ENCODE data around the gene KCNE1. TPM values are rescaled to one million over a fixed set of nuclear protein-coding genes. Genes with fewer than 3 reads are reported as not detected.
A peak's percentile ranks its signal among the peaks of the same experiment; 100 is the strongest.

KCNE1 gene
- total and polyA plus RNA-seq, 2 donors from 2014 or later, result 2.5 to 4.4 TPM

DNA sequence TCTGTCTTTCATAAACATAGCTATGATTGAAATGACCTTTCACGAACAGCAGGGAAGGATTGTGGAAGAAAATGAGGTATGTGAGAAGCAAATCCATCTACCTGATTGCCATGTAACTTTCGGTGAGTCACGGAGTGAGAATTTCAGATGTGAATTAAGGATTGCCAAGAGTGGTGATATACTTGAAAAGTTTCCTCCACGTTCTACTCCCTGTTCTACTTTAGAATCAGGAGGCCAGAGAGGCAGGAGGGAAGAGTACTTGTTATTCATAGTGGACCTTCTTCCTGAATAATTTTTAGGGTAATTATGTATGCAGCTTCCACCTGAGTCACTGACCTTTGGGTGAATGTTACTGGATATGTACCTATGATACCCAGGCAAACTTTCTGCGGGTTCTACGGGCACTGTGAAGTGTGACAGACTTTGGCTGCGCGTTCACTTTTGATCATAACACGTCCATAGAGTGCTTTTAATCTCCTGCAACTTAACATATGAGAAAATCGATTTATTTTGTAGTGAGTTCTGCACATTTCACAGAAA is 2.6 kb upstream of the KCNE1 start:
- Histone ChIP-seq H3K4me1 (ENCODE audit: control insufficient read depth in 2 of 3, insufficient read depth in 2 of 3, low read depth in 1 of 3, low read length in 3 of 3) (peaks cover 0 to 5% (median 0%) of the 10 kb centered on the region in 3 donors), H3K9ac (ENCODE audit: low read length in 3 of 3) (no peak overlapping the region), H3K4me3 (ENCODE audit: low read length in 3 of 3) (no peak overlapping the region), H3K27ac (ENCODE audit: low read depth in 2 of 2, low read length in 2 of 2) (peak overlapping the region in 1 of 2 donors; percentile 7), H3K27me3 (ENCODE audit: control insufficient read depth, insufficient read depth, low read length) (no peaks in the 10 kb centered on the region), H3K9me3 (ENCODE audit: control insufficient read depth in 2 of 3, insufficient read depth in 1 of 3, low read length in 3 of 3) (no peaks in the 10 kb centered on the region), H3K36me3 (ENCODE audit: control insufficient read depth in 2 of 3, insufficient read depth in 3 of 3, low read length in 3 of 3) (peaks cover 0 to 18% (median 11%) of the 10 kb centered on the region in 3 donors)
- FAIRE-seq (no peak), DNase-seq (no peak)
- TF ChIP-seq, protein P1, sequence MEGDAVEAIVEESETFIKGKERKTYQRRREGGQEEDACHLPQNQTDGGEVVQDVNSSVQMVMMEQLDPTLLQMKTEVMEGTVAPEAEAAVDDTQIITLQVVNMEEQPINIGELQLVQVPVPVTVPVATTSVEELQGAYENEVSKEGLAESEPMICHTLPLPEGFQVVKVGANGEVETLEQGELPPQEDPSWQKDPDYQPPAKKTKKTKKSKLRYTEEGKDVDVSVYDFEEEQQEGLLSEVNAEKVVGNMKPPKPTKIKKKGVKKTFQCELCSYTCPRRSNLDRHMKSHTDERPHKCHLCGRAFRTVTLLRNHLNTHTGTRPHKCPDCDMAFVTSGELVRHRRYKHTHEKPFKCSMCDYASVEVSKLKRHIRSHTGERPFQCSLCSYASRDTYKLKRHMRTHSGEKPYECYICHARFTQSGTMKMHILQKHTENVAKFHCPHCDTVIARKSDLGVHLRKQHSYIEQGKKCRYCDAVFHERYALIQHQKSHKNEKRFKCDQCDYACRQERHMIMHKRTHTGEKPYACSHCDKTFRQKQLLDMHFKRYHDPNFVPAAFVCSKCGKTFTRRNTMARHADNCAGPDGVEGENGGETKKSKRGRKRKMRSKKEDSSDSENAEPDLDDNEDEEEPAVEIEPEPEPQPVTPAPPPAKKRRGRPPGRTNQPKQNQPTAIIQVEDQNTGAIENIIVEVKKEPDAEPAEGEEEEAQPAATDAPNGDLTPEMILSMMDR (IDR thresholded peaks at IDR 0.05; ENCODE audit: borderline replicate concordance, extremely low read depth, insufficient read depth), result no peak
- intact Hi-C loops (cut with DNase I), result no loop called here

DNA sequence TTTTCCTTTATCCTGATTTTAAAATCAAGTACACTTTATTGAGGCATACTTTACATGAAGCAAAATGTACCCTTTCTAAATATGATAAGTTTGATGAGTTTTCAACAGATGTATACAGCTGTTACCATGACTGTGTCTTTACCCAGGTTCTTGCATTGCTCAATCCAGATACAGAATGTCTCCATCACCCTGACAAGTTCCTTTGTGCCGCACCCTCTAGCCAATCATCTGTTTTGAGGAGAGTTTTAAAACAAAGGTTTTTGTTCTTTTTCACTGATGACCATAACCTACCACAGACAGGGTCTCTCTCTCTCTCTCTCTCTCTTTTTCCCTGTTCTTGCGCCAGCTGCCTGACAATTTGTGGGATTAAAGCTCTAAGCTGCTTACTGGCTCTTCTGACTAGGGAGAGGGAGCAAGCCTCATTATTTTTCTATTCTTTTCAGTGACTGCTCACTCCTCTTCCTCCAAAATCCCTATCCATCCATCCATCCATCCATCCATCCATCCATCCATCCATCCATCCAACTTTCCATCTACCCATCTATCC is 1.2 kb upstream of the KCNE1 start:
- intact Hi-C loops (cut with DNase I), result no loop called here
- TF ChIP-seq, protein P1 (IDR thresholded peaks at IDR 0.05; ENCODE audit: borderline replicate concordance, extremely low read depth, insufficient read depth), result no peak
- DNase-seq (no peak), FAIRE-seq (no peak)
- Histone ChIP-seq H3K9me3 (ENCODE audit: control insufficient read depth in 2 of 3, insufficient read depth in 1 of 3, low read length in 3 of 3) (no peaks in the 10 kb centered on the region), H3K27me3 (ENCODE audit: control insufficient read depth, insufficient read depth, low read length) (no peaks in the 10 kb centered on the region), H3K36me3 (ENCODE audit: control insufficient read depth in 2 of 3, insufficient read depth in 3 of 3, low read length in 3 of 3) (peaks cover 0 to 9% (median 4%) of the 10 kb centered on the region in 3 donors), H3K4me3 (ENCODE audit: low read length in 3 of 3) (no peak overlapping the region), H3K9ac (ENCODE audit: low read length in 3 of 3) (no peak overlapping the region), H3K27ac (ENCODE audit: low read depth in 2 of 2, low read length in 2 of 2) (no peak overlapping the region), H3K4me1 (ENCODE audit: control insufficient read depth in 2 of 3, insufficient read depth in 2 of 3, low read depth in 1 of 3, low read length in 3 of 3) (no peaks in the 10 kb centered on the region)

DNA sequence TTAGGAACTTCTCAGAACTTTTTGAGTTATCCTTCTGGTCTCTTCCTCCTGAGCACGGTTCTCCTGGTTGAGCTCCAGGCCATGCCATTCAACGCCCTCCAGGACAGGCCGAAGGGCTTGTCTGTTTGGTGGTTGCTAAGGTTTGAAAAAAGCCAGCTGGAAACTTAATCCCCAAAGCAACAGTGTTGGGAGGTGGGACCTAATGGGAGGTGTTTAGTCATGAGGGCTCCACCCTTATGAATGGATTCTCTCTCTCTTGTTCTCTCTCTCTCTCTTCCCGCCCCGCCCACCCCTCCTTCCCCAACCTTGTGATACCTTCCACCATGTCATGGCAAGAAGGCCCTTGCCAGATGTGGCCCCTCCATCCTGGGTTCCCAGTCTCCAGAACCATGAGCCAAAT is 829 bp downstream of the KCNE1 start:
- TF ChIP-seq, protein P1 (IDR thresholded peaks at IDR 0.05; ENCODE audit: borderline replicate concordance, extremely low read depth, insufficient read depth), result no peak
- Histone ChIP-seq H3K9me3 (ENCODE audit: control insufficient read depth in 2 of 3, insufficient read depth in 1 of 3, low read length in 3 of 3) (no peaks in the 10 kb centered on the region), H3K4me3 (ENCODE audit: low read length in 3 of 3) (no peak overlapping the region), H3K27me3 (ENCODE audit: control insufficient read depth, insufficient read depth, low read length) (no peaks in the 10 kb centered on the region), H3K36me3 (ENCODE audit: control insufficient read depth in 2 of 3, insufficient read depth in 3 of 3, low read length in 3 of 3) (no peaks in the 10 kb centered on the region), H3K9ac (ENCODE audit: low read length in 3 of 3) (no peak overlapping the region), H3K4me1 (ENCODE audit: control insufficient read depth in 2 of 3, insufficient read depth in 2 of 3, low read depth in 1 of 3, low read length in 3 of 3) (no peaks in the 10 kb centered on the region), H3K27ac (ENCODE audit: low read depth in 2 of 2, low read length in 2 of 2) (peak overlapping the region in 1 of 2 donors; percentile 25)
- FAIRE-seq (no peak), DNase-seq (no peak)
- intact Hi-C loops (cut with DNase I), result no loop called here

Measured in kidney (tissue), 14 donors.